Activated CD4-positive, alpha-beta T cell treated with anti-CD3 and anti-CD28 coated beads, Interleukin-2, amount 50 U/mL, for 48 hours (primary cell): ENCODE measurements around the gene GOLPH3.

Source experiments
- DNase-seq, 2 experiments: peaks; one replicate each; pipeline ENCODE4 v3.0.0-alpha.2; 2020

The GOLPH3 gene

GRCh38 chr5:32170303-32171151, 3.6 kb downstream of the GOLPH3 start:
- no peak for DNase-seq

GRCh38 chr5:32168460-32169033, 5.6 kb downstream of the GOLPH3 start:
- DNase-seq: no peak

DNA sequence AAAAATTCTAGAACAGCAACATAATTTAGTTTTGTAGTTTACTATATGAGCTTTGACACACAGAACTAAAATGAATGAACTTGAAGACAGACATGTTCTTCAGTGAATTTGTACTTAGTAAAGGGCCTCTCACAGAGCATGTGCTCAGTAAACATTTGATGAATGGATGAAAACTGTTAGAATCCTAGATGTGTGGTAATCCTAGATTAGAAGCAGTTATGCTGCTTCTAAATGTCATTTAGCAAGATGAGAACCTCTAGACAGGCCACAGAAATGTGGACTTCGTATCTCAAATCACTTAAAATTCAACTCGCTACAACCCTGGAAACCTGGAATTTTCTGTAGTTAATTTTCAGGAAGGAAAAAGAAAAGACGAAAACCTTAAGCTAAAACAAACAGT, 8.5 kb downstream of the GOLPH3 start:
- DNase-seq: no peak

DNA sequence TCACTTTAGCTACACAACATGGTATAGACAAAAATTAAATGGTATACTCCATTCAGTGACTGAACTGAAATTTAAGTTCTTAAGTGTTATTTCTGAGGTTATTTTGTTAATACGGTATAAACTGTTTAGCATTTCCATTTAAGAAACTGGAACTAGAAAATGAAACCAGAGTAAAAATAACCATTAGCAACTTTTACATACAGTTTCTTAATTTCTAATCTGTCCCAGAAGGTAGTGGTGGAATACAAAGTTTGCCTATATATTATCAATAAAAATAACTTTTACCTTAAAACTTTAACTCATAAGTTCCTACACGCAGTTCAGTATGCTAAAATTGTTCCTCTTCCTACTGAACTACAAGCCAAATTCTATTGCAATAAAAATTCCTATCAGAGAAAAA, 10.3 kb downstream of the GOLPH3 start:
- no peak for DNase-seq

DNA sequence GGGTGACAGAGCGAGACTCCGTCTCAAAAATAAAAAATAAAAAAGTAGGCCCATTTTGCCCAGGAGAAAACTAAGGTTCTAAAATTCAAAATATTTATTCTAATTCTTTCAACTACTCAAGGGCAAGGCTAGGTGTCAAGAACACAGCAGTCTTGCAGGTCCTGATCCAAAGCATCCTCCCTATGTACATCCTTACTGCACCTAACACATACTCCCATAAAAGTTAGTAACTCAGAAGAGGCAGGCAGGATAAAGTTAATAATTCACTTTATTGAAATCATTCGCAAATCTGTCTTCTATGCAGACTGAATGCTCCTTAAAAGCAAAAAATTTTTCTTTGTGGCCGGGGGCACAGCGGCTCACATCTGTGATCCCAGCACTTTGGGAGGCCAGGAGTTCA, 11.1 kb downstream of the GOLPH3 start:
- no peak for DNase-seq

- no peak for DNase-seq
These were observed 13.9 kb downstream of the GOLPH3 start for GRCh38 chr5:32160228-32160627.

DNA sequence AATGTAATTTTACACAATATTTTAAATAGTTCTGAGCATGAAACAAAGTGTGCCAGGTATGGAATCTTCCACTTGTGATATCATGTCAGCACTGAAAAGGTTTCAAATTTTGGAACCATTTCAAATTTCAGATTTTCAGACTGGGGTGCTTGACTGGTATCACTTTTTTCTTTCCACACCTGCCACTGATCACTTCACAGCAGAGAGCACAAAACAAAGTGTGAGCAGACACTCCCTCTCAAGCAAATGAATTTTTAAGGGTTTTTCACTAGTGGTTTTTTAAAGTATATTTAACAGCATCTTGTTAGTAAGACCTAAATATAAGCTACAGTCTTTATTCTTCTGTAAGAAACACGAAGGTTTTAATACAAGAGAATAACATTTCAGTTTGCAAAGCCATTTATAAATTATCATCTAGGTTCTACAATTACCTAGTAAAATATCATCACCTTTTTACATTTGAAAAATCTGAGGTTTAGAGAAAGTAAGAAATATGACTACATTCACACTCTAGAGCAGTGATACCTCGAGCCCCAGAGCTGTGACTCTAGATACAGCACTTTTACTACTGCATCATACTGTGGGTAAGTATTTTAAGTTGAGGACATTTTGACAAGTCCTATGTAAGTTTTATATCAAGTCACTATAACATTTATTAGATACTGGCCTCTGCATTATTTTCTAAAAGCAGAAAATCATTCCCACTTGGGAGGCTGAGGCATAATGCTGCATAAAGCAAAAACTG, 14.6 kb downstream of the GOLPH3 start:
- DNase-seq: no peak

DNA sequence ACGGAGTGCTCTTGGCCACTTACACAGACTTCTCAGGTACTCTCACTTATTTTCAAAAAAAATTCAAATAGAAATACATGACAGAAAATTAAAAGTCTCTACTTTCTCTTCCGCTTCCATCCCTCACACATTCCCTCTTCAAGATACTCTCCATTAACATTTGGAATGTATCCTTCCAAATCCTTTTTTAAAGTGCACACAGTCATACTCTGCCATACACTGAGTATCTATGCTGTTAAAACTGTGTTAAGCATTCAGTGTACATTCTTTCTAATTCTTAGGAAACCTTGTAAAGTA, 15.5 kb downstream of the GOLPH3 start:
- DNase-seq: no peak

- DNase-seq: no peak
These were observed 17.0 kb downstream of the GOLPH3 start for GRCh38 chr5:32157078-32157477.

DNA sequence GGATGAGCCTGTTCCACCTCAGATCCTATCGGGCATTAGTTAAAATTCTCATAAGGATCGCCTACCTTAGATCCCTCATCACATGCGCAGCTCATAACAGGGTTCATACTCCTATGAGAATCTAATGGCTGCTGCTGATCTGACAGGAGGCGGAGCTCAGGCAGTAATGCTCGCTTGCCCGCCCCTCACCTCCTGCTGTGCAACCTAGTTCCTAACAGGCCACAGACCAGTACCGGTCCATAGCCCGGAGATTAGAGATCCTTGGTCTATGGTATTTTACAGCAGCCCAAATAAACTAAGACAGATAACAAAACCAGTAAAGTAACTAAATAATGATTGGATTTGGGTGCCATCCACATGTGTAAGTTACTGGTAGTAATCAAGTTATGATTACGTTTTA, 17.5 kb downstream of the GOLPH3 start:
- no peak for DNase-seq

- DNase-seq: no peak
These were observed 18.9 kb downstream of the GOLPH3 start for GRCh38 chr5:32155211-32155610.

DNA sequence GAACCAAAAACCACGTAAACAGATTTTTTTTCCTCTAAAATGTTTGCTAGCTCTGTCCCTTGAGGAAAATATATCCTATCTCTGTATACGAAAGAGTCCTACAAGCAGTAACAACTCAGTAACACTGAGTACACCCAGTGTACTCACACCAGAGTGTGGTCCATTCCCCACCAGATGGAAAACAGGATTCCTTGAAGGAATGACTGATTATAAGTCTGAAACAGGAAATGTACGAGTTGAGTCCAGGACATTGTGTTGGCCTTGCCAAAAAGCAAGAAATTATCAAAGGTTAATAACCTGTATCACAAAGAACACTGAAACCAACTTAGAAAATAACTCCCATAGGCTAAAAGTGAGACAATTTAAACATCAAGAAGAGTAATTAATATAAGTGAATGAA, 20.4 kb downstream of the GOLPH3 start:
- no peak for DNase-seq

GRCh38 chr5:32151198-32151597, 22.9 kb downstream of the GOLPH3 start:
- DNase-seq: no peak

- DNase-seq: no peak
These were observed 23.8 kb downstream of the GOLPH3 start for GRCh38 chr5:32150366-32150765.

DNA sequence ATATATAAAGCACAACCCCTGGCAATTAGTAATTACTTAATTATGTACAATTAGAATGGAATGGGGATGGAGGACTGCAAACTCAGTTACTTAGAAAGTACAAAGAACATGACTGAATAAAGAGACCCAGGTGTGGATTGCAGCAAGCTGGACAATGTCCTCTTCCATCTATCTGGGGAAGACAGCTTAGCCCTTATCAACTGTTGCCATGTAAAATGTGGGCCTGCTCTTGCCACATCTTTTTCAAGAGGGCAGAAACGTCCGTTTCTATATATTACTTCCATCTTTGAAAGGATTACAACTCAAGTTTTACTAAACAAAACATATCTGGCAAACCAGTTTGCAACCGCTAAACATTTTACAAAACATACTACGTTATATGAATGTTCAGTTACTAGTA, 26.2 kb downstream of the GOLPH3 start:
- DNase-seq: no peak

DNA sequence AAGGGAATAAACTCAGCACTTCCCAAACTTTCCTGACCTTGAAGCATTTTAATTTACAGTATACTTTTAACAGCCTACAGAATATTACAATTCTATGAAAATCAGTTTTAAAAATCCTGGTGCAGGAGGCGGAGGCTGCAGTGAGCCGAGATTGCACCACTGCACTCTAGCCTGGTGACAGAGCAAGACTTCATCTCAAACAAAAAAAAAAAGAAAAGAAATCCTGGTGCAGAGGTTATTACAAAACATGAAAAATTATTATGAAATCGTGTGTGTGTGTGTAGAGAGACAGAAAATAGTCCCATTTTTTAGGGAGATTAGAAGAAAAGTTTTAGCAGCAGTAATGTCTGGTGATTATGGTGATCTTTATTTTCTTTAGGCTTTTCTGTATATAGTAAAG, 26.9 kb downstream of the GOLPH3 start:
- no peak for DNase-seq

DNA sequence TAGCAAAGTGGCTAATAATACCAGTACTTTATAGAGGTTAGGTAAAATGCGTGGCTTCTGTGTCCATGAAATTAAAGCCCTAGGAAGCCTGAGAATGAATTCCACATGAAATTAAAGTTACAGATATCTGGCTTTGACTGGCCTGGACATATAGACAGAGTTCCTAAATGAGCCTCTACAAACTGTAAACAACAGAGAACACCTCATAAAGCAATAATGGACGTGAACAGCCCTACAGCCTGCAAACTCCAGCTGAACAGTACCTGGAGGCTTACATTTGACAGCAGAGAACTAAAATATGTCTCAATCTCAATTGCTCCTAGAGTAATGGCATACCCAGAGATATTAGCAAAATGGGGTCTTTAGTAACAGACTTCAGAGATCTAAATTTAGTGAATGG, 28.7 kb downstream of the GOLPH3 start:
- no peak for DNase-seq

- DNase-seq: no peak
These were observed 29.5 kb downstream of the GOLPH3 start for GRCh38 chr5:32144378-32145207.

- no peak for DNase-seq
These were observed 30.3 kb downstream of the GOLPH3 start for GRCh38 chr5:32143617-32144377.

DNA sequence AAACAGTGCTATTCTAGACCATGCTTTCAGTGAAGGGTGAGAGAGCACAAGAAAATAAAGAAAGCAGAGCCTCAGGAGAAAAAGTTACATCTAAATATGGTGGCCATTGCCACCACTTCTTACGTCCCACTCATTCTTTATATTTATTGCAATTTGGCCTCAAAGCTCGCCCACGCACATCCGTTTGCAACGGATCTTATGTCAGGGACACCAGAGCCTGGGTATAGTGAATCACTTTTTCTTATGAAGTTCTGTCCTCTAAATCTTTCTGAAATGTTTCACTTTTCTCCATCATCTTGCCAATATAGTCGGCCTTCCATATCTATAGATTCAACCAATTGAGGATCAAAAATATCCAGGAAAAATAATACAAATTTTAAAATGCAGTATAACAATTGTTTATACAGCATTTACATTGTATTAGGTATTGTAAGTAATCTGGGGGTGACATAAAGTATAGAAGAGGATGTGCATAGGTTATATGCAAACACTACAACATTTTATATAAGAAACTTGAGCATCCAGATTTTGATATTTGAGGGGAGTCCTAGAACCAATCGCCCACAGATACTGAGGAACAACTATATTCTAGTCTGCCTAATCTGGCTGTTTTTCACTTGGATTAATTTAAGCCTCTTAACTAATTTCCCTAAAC, 35.2 kb downstream of the GOLPH3 start:
- DNase-seq: peak; percentile 81 to 86

DNA sequence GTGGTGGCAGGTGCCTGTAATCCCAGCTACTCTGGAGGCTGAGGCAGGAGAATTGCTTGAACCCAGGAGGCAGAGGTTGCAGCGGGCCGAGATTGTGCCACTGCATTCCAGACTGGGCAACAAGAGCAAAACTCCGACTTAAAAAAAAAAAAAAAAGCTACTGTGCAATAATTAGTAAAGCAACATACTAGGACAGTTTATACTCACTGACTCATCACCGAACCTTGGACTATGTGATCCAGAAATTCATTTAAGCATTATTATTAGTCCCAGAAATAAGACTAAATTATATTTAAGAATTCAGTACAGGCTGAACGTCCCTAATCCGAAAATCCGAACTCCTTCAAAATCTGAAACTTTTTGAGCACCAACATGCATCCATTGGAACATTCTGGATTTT, 37.8 kb downstream of the GOLPH3 start:
- no peak for DNase-seq

- DNase-seq: no peak
These were observed 39.0 kb downstream of the GOLPH3 start for GRCh38 chr5:32135086-32135485.
